Fibroblast of pulmonary artery (primary cell): Measurements from ENCODE around the gene CPT1C.
A peak's percentile ranks its signal among the peaks of the same experiment; 100 is the strongest.

Source experiments
- DNase-seq: peaks from one replicate; pipeline ENCODE4 v3.0.0-alpha.2; 2010; ENCODE audit warnings: low read depth
- H3K4me3 ChIP-seq: replicated peaks from 2 replicates; pipeline ENCODE4 v1.5.1; 2011; ENCODE audit warnings: low read depth, mild to moderate bottlenecking, control low read depth, low read length, moderate library complexity
- CTCF ChIP-seq: IDR thresholded peaks from 2 replicates; pipeline ENCODE4 v1.5.1; 2011; ENCODE audit warnings: mild to moderate bottlenecking, control low read depth, low read length, inconsistent platforms; ENCODE audit errors: missing control alignments

CPT1C gene

DNA sequence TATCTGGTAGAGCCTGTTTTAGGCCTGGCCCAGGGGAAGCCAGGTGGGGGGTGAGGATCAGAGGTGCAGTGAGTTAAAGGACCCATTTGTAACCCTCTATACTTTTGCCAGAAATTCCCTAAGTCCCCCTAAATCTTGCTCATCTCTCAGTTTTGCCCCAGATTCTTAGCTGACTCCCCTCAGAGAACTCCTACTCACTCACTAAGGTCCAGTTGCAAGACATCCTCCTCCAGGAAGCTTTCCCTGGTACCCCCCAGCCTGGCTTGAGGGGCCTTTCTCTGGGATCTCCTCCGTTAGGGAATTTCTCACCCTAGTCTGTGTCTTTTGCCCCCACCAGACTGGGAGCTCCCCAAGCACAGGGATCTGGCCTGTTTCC lies 70.3 kb downstream of the CPT1C start:
- no peak overlapping the region for H3K4me3 ChIP-seq
- no peak for TF ChIP-seq CTCF

GRCh38 chr19:49761625-49762311 lies 70.9 kb downstream of the CPT1C start:
- H3K4me3 ChIP-seq = no peak overlapping the region
- DNase-seq = peak; percentile 74

More for the DNA sequence above, 70.3 kb downstream of the CPT1C start:
- DNase-seq = no peak

DNA sequence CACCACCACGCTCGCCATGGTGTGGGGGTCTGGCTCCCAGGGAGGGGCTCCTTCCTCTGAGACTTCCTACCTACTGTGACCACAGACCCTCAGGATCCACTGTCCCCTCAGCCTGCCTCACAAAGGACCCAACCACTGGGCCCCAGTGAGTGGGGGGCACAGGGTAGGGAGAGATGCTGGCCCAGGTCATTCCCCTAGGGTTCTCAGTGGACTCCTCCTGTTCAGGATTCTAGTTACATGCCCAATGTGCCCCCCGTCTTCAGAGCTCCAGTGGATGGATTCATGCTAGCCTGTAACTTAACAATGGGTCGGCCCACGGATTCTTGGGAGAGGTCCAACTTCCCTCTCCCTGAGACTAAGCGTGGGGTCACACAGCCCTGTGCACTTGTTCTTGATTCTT lies 72.3 kb downstream of the CPT1C start, which contains the start of gene TSKS:
TSS of gene TSKS (minus strand) at position 77 of the 400 bp plus-strand sequence. CDS start at position 18, 59 bp downstream.
- H3K4me3 ChIP-seq = no peak within 1 kb of the TSS
- TF ChIP-seq CTCF = no peak
- DNase-seq = no peak

More at GRCh38 chr19:49761625-49762311, 70.9 kb downstream of the CPT1C start:
- TF ChIP-seq CTCF = peak; percentile 40
